Activated T-helper 1 cell treated with Interleukin-2 at 50 U/mL for 16 hours (primary cell): ENCODE results near the gene PCDHGA10.
"Not testable (repeated sequence)": the region's sequence is repeated elsewhere in the genome, so short reads cannot be mapped to it uniquely, and the experiment has no call there.

ENCODE experiments used
- DNase-seq: peaks from one replicate; pipeline ENCODE4 v3.0.0-alpha.2; 2020; ENCODE audit warnings: low read depth

The PCDHGA10 gene

GRCh38 chr5:141412854-141413539, at the start of gene PCDHGA10:
Gene PCDHGA10 (plus strand): TSS chr5:141412987. CDS start chr5:141413176, 189 bp downstream.
- DNase-seq: peak; percentile 21

GRCh38 chr5:141363952-141364660, 48.7 kb upstream of the PCDHGA10 start, which contains the start of gene PCDHGA5:
Gene PCDHGA5 (plus strand): TSS chr5:141364162. CDS start chr5:141364331, 169 bp downstream.
- DNase-seq: no peak

GRCh38 chr5:141366016-141366896, 46.5 kb upstream of the PCDHGA10 start:
- no peak for DNase-seq

GRCh38 chr5:141369994-141370848, 42.6 kb upstream of the PCDHGA10 start, which contains the start of gene PCDHGB3:
Gene PCDHGB3 (plus strand): TSS chr5:141370242. CDS start chr5:141370395, 153 bp downstream.
- DNase-seq: no peak

DNA sequence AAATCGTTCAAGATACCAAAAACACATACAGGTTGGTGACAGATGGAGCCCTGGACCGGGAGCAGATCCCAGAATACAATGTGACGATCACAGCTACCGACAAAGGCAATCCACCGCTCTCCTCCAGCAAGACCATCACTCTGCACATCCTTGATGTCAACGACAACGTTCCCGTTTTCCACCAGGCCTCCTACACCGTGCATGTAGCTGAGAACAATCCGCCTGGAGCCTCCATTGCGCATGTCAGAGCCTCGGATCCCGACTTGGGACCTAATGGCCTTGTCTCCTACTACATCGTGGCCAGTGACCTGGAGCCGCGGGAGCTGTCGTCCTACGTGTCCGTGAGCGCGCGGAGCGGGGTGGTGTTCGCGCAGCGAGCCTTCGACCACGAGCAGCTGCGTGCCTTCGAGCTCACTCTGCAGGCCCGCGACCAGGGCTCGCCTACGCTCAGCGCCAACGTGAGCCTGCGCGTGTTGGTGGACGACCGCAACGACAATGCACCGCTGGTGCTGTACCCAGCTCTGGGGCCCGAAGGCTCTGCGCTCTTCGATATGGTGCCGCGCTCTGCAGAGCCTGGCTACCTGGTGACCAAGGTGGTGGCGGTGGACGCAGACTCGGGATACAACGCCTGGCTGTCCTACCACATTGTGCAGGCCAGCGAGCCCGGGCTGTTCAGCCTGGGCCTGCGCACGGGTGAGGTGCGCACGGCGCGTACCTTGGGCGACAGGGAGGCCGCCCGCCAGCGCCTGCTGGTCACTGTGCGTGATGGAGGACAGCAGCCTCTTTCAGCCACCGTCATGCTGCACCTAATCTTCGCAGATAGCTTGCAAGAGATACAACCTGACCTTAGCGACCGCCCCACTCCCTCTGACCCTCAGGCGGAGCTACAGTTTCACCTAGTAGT, 41.0 kb upstream of the PCDHGA10 start:
- no peak for DNase-seq

- DNase-seq: no peak
Observed at GRCh38 chr5:141373673-141374317, 39.0 kb upstream of the PCDHGA10 start, which contains the start of gene PCDHGA6. Gene PCDHGA6 (plus strand): TSS chr5:141373891. CDS start chr5:141374084, 193 bp downstream.

DNA sequence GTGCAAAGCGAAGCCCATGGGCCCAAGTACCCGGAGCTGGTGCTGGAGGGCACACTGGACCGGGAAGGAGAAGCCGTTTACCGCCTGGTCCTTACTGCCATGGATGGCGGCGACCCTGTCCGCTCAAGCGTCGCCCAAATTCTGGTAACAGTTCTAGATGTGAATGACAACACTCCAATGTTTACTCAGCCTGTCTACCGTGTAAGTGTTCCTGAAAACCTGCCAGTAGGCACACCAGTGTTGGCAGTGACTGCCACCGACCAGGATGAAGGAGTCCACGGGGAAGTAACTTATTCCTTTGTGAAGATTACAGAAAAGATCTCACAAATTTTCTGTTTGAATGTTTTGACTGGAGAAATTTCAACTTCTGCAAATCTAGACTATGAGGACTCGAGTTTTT, 38.2 kb upstream of the PCDHGA10 start:
- DNase-seq: no peak

DNA sequence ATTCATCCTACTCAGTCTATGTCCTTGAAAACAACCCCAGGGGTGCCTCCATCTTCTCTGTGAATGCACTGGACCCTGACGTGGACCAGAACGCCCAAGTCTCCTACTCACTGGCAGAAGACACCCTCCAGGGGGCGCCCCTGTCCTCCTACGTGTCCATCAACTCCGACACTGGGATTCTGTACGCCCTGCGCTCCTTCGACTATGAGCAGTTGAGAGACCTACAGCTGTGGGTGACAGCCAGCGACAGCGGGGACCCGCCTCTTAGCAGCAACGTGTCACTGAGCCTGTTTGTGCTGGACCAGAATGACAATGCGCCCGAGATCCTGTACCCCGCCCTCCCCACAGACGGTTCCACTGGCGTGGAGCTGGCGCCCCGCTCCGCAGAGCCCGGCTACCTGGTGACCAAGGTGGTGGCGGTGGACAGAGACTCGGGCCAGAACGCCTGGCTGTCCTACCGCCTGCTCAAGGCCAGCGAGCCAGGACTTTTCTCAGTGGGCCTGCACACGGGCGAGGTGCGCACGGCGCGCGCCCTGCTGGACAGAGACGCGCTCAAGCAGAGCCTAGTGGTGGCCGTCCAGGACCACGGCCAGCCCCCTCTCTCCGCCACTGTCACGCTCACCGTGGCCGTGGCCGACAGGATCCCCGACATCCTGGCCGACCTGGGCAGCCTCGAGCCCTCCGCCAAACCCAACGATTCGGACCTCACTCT, 37.2 kb upstream of the PCDHGA10 start:
- not testable (repeated sequence) for DNase-seq

DNA sequence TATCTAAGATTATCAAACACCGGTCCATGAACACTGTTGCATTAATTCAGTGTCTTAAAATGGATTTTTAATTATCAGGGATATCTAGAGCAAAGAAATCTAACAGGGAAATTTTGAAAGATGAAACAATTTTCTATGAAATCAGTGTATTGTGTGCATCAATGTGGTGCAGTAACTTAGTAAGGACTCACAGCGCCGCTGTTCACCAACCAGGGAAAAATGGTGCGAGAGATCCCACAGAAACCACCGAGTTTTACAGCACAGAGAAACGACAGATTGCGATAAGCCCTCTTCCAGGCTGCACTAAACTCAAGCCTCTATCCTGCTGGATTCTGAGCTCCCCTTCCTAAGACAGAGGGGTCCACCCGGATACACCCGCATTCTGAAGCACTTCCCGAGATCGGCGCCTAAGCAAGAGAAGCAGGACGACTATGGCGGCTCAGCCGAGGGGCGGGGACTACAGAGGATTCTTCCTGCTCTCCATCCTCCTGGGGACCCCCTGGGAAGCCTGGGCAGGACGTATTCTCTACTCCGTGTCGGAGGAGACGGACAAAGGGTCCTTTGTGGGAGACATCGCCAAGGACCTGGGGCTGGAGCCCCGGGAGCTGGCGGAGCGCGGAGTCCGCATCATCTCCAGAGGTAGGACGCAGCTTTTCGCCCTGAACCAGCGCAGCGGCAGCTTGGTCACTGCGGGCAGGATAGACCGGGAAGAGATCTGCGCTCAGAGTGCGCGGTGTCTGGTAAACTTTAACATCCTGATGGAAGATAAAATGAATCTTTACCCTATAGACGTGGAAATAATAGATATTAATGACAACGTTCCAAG, 30.1 kb upstream of the PCDHGA10 start, which contains the start of gene PCDHGA7:
TSS of gene PCDHGA7 (plus strand) at position 274 of the 826 bp plus-strand sequence. CDS start at position 432, 158 bp downstream.
- DNase-seq: no peak

DNA sequence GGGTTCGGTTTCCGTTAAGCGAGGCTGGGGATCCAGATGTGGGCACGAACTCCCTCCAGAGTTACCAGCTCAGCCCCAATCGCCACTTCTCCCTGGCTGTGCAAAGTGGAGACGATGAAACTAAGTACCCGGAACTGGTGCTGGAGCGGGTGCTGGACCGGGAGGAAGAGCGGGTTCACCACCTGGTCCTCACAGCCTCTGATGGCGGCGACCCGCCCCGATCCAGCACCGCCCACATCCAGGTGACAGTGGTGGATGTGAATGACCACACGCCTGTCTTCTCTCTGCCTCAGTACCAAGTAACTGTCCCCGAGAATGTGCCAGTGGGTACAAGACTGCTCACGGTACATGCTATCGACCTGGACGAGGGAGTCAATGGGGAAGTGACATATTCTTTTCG, 29.4 kb upstream of the PCDHGA10 start:
- DNase-seq: no peak

DNA sequence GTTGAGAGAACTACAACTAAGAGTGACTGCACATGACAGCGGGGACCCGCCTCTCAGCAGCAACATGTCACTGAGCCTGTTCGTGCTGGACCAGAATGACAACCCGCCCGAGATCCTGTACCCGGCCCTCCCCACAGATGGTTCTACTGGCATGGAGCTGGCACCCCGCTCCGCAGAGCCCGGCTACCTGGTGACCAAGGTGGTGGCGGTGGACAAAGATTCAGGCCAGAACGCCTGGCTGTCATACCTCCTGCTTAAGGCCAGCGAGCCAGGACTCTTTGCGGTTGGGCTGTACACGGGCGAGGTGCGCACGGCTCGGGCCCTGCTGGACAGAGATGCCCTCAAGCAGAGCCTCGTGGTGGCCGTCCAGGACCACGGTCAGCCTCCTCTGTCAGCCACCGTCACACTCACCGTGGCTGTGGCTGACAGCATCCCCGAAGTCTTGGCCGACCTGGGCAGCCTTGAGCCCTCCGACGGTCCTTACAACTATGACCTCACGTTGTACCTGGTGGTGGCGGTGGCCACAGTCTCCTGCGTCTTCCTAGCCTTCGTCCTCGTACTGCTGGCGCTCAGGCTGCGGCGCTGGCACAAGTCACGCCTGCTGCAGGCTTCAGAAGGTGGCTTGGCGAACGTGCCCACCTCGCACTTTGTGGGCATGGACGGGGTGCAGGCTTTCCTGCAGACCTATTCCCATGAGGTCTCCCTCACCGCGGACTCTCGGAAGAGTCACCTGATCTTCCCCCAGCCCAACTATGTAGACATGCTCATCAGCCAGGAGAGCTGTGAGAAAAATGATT, 28.1 kb upstream of the PCDHGA10 start:
- no peak for DNase-seq

DNA sequence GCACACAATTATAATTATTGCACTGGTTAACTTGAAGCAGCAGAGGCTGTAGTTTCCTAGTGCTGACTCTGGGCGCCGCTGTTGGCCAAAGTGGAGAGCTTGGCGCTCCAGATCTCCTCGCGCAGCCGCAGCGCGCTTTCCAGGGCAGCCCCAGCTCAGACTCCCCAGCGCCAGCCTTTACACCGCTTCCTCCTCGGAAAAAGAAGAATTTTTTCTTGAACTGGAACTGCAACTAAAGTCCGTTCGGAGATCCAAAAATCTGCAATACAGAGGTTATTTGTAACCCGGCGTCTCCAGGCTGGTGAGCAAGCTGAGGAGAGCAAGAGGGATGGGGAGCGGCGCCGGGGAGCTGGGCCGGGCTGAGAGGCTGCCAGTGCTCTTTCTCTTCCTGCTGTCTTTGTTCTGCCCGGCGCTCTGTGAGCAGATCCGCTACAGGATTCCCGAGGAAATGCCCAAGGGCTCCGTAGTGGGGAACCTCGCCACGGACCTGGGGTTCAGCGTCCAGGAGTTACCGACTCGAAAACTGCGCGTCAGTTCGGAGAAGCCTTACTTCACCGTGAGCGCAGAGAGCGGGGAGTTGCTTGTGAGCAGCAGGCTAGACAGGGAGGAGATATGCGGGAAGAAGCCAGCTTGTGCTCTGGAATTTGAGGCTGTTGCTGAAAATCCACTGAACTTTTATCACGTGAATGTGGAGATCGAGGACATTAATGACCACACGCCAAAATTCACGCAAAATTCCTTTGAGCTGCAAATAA, 25.1 kb upstream of the PCDHGA10 start, which contains the start of gene PCDHGB4:
TSS of gene PCDHGB4 (plus strand) at position 142 of the 755 bp plus-strand sequence. CDS start at position 329, 187 bp downstream.
- not testable (repeated sequence) for DNase-seq

DNA sequence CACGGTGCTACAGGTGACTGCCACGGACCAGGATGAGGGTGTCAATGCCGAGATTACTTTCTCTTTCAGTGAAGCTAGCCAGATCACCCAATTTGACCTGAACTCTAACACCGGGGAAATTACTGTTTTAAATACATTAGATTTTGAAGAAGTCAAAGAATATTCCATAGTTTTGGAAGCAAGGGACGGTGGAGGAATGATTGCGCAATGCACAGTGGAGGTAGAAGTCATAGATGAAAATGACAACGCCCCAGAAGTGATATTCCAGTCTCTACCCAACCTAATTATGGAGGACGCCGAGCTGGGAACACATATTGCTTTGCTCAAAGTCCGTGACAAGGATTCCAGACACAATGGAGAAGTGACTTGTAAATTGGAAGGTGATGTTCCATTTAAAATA, 24.1 kb upstream of the PCDHGA10 start:
- no peak for DNase-seq

- no peak for DNase-seq
Observed at GRCh38 chr5:141389153-141390042, 23.4 kb upstream of the PCDHGA10 start.
